Measurements from ENCODE around the gene IGHMBP2.
"Not testable (repeated sequence)": the region's sequence is repeated elsewhere in the genome, so short reads cannot be mapped to it uniquely, and the experiment has no call there.

The IGHMBP2 gene

GRCh38 chr11:68903288-68904247 lies at the start of gene IGHMBP2, which contains the start of gene MRPL21:
TSS of gene IGHMBP2 (plus strand) at chr11:68903891. CDS start at chr11:68903953, 62 bp downstream.
TSS of gene MRPL21 (minus strand) at chr11:68903832. CDS start at chr11:68903810, 22 bp downstream.
- in situ Hi-C loops (cut with MboI; ENCODE audit: low pct_unique_long_range_greater_than_20kb, low sequenced_read_pairs, unreplicated experiment): loop anchor here (25.0 kb wide), 1 partner anchor 759 kb away; no protein-coding TSS in a partner anchor

GRCh38 chr11:68854273-68854958 lies 49.3 kb upstream of the IGHMBP2 start:
- no peak for TF ChIP-seq CTCF (IDR thresholded peaks at IDR 0.05; ENCODE audit: extremely low read depth, insufficient read depth, missing control alignments)
- DNase-seq (ENCODE audit: low spot score): no peak
- in situ Hi-C loops (cut with MboI; ENCODE audit: low pct_unique_long_range_greater_than_20kb, low sequenced_read_pairs, unreplicated experiment): no loop called here

More at GRCh38 chr11:68903288-68904247, at the start of gene IGHMBP2, which contains the start of gene MRPL21:
- peak; percentile 96 for DNase-seq (ENCODE audit: low spot score)
- TF ChIP-seq CTCF (IDR thresholded peaks at IDR 0.05; ENCODE audit: extremely low read depth, insufficient read depth, missing control alignments): no peak

- TF ChIP-seq CTCF (IDR thresholded peaks at IDR 0.05; ENCODE audit: extremely low read depth, insufficient read depth, missing control alignments): no peak
- in situ Hi-C loops (cut with MboI; ENCODE audit: low pct_unique_long_range_greater_than_20kb, low sequenced_read_pairs, unreplicated experiment): no loop called here
- peak; percentile 58 for DNase-seq (ENCODE audit: low spot score)
Measured at GRCh38 chr11:68855205-68855981, 48.3 kb upstream of the IGHMBP2 start.

- in situ Hi-C loops (cut with MboI; ENCODE audit: low pct_unique_long_range_greater_than_20kb, low sequenced_read_pairs, unreplicated experiment): not testable (repeated sequence)
Measured at GRCh38 chr11:68856425-68857030, 47.2 kb upstream of the IGHMBP2 start.

GRCh38 chr11:68857037-68857586 lies 46.6 kb upstream of the IGHMBP2 start:
- DNase-seq (ENCODE audit: low spot score): no peak
- no peak for TF ChIP-seq CTCF (IDR thresholded peaks at IDR 0.05; ENCODE audit: extremely low read depth, insufficient read depth, missing control alignments)
- in situ Hi-C loops (cut with MboI; ENCODE audit: low pct_unique_long_range_greater_than_20kb, low sequenced_read_pairs, unreplicated experiment): no loop called here

More at GRCh38 chr11:68856425-68857030, 47.2 kb upstream of the IGHMBP2 start:
- DNase-seq (ENCODE audit: low spot score): not testable (repeated sequence)

GRCh38 chr11:68859123-68859522 lies 44.6 kb upstream of the IGHMBP2 start:
- in situ Hi-C loops (cut with MboI; ENCODE audit: low pct_unique_long_range_greater_than_20kb, low sequenced_read_pairs, unreplicated experiment): no loop called here
- no peak for TF ChIP-seq CTCF (IDR thresholded peaks at IDR 0.05; ENCODE audit: extremely low read depth, insufficient read depth, missing control alignments)
- DNase-seq (ENCODE audit: low spot score): no peak
